NCI-H460 (cell line): ENCODE measurements around the gene TFEB. TPM values are rescaled to one million over a fixed set of nuclear protein-coding genes. Genes with fewer than 3 reads are reported as not detected.
A peak's percentile ranks its signal among the peaks of the same experiment; 100 is the strongest.

Experiments
- DNase-seq: peaks from one replicate; pipeline ENCODE4 v3.0.0-alpha.2; 2016; ENCODE audit warnings: low read depth; ENCODE audit errors: extremely low read depth
- polyA plus RNA-seq: library from polyadenylated mRNA; depleted of rRNA; stranded (reverse); fragments of >200 nt; gene quantifications from 2 replicates; pipeline ENCODE4 v1.2.3, GENCODE V29; 2014; cell fraction: nucleus; rRNA removed
- total RNA-seq: library from RNA; depleted of rRNA; stranded (reverse); fragments of >200 nt; shearing (Covaris generic); gene quantifications from 2 replicates; pipeline ENCODE4 v1.2.3, GENCODE V29; 2014; rRNA removed

TFEB gene
- total RNA-seq: 3.1 and 4.6 TPM in 2 replicates
- 6.2 and 8.2 TPM in 2 replicates for polyA plus RNA-seq

DNA sequence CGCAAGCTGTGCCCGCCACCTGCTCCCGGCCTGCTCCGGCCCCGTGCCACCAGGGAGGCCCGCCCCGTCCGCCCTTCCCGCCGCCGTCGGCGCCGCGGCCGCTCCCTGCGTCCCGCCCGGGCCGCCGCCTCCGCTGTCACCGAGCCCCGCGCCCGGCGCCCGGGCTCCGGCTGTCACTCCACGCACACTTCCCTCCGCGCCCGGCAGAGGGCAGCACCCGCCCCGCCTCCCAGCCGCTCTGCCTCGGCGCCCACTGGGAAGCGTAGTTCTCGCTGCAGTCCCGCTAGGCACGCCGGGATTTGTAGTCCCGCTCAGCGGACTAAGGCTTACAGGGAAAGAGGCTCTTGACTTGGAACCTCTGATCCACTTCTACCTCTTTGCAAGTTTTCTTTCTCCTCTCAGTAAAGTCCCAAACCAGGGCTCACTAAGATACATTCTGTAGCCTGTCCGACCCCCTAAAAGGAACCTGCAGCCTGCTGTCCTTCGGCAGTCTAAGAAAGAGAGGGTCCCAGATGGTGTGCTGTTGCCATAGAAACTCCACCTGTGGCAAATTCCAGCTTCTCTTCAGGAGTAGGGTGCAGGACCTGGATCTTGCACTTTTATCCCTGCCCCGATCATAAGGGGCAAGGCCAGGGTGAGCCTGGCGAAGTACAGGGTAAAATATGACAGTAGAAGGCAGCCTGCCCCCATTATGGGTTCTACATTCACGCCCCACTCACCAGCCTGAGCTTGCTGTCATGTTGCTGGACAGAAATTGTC, at the start of gene TFEB:
TSS of gene TFEB (minus strand) at position 182 of the 759 bp plus-strand sequence. CDS start 44,395 bp downstream, outside the sequence.
- peak; percentile 81 for DNase-seq

DNA sequence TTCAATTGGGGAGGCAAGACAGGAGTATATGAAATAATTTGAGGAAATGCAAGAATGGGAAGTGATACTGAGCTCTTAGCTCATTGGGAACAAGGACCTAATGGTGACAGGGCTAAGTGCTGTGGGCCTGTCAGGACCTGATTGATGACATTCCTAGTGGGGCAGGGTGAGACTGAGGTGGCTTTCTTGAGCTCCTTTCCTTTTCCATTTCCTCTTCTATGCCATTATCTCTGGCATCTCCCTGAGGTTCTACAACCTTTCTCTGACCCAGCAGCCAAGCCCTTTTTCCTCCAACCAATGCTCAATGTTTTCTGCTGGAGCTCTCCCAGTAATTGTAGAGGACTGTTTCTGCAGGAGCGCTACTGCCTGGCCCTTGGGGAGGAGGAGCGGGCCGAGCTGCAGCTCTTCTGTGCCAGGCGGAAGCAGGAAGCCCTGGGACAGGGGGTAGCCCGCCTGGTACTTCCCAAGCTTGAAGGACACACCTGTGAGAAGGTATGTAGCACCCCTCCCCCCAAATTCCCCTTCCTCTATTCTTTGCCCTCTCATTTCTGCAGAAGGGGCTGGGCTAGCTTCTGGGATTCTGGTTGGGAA, 49.3 kb upstream of the TFEB start:
- no peak for DNase-seq

DNA sequence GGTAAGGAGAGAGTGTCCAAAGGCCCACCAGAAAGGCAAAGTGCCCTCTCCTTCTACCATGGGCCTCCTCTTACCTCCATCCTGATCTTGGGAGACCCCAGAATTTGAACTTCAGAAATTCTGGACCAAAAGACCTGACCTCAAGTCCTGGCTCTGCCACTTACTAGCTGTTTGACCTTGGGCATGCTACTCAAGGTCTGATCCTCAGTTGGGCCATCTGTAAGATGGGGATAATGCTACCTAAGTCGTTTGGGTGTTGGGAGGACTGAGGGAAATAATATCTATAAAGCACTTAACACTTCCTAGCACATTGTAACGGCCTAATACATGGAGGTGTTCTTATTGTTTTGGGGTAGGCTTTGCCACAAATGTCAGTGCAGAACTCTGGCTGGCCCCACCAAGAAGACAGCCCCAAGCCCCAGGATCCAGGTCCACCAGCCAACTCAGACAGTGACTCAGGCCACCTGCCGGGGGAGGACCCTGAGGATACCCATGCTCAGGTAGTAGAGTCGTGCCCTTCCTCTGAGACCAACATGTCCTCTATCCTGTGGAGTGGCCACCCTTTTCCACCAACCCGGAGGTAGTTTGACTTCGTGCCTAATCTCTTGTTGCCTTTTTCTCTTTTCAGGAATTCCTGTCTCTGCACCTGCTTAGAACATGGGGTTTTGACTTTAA, 47.8 kb upstream of the TFEB start:
- DNase-seq: no peak

DNA sequence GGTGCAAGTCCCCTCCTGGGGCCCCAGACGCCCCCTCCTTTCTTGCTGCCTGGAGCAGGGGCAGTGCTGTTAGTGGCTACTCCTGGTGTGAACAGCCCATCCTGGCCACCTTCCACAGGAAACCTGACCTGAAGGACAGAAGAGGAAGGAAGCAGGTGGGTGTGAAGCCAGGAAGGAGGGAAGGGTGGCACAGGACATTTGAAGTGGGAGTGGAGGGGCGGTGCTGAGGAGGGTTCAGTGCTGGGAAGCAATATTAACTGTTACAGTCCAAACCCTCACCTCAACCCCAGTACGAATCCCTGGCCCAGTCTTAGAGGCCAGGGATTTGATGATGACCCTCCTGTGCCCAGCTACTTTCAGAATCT, 45.9 kb upstream of the TFEB start:
- no peak for DNase-seq

- no peak for DNase-seq
Measured at GRCh38 chr6:41780551-41781365, 45.4 kb upstream of the TFEB start, which contains the start of gene PRICKLE4. PRICKLE4 (plus strand) TSS chr6:41780782; CDS start chr6:41783474, 2,692 bp downstream.

GRCh38 chr6:41779788-41780550, 44.6 kb upstream of the TFEB start, which contains the start of gene FRS3:
FRS3 (minus strand) TSS chr6:41779900; CDS start chr6:41776987, 2,913 bp downstream.
- DNase-seq: peak; percentile 89

DNA sequence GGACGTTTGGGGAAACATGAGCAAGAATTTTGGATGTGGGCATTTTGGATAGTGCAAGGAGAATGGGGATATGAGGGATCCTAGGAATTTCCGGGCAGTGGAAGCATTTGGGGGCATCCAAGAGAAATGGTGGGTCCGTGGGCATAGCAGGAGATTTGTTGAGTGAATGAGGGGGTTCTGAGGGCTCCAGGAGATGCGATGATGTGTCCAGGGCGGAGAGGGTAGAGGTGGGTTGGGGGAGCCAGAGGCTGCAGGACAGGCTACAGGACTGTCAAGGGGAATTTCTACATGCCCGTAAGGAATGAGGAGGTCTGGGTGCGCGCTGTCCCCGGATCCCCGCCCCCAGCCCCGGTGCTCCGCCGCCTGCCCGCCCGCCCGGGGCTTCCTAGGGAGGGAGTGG, 43.9 kb upstream of the TFEB start:
- DNase-seq: no peak

DNA sequence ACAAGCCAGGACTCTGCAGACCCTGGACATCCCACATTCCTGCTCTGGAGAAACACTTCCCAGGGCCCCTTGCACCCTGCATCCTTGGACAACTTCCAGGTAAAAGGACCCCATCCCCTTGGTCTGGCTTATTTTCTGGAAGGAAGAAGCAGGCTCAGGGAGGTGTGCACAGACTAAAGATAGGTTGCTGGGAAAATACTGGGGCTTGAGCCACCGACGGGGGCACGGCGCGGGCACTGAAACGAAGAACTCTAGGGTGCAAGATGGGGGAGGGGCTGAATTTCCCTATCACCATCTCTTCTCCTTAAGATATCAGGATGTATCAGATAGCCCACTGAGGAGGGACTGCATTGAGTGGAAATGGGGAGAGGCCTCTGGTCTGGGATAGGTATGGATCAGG, 43.5 kb upstream of the TFEB start:
- DNase-seq: no peak

- DNase-seq: no peak
Measured at GRCh38 chr6:41777551-41778285, 42.3 kb upstream of the TFEB start.

DNA sequence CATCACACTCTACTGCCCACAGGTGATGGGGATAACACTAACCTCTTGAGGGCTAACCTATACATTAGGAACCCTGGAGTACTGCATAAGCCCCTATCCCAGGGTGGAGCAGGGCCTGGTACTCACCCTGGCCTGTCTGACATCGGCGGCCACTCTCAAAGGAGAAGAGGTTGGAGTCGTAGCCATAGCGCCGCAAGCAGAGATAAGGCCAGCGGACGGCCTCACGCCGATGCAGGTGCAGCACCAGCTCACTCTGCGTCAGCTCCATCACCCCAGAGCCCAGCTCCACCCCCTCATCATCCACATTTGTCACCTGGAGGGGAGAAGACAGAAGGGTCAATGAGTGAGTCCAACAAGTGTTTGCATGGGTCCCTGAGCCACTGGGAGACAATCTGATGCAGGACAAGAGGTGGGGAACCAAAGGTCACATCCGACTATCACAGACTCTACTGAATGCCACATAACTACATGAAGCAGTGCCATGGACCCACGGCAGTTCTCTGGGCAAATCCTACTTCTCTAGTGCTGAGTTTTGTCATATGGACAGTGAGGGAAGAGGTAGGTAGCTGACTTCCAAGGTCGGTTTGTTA, 40.0 kb upstream of the TFEB start:
- no peak for DNase-seq

GRCh38 chr6:41774841-41775240, 39.4 kb upstream of the TFEB start:
- DNase-seq: no peak

GRCh38 chr6:41771058-41771983, 35.9 kb upstream of the TFEB start:
- DNase-seq: no peak

GRCh38 chr6:41770381-41771057, 35.1 kb upstream of the TFEB start:
- DNase-seq: no peak

GRCh38 chr6:41769376-41769775, 34.0 kb upstream of the TFEB start:
- no peak for DNase-seq

DNA sequence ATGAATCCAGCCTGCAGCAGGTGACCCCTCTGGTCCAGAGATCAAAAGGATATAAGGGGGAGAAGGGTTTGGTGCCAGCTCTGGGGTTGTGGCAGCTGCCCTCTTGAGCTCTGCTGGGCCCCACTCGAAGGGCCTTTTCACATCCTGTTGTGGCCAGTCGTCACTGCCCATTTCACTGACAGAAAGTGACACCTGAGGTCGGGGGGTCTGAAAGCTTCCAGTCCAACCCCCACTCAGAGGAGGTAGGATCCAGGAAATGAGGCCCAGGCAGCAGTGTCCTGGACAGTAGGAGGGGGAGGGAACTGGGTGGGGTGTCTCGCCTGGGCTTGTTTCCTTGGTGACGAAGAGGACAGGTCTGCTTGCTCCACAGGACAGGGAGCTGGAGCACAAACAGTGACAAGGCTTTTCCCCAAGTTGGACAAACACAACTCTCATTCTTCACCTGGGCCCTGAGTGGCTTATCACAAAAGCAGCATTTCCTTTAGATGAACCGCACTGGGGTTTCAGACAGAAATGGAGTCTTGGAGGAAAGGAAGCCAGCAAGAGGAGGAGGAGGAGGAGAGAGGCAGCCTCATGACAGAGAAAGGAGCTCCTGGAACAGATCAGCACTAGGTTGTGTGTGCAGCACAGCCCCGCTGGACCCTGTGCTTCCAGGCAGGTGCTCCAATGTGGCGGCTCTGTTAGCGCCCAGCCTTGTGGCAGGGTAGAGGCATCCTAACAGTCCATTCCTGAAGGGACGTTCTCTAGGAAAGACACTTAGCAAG, 33.3 kb upstream of the TFEB start:
- no peak for DNase-seq

DNA sequence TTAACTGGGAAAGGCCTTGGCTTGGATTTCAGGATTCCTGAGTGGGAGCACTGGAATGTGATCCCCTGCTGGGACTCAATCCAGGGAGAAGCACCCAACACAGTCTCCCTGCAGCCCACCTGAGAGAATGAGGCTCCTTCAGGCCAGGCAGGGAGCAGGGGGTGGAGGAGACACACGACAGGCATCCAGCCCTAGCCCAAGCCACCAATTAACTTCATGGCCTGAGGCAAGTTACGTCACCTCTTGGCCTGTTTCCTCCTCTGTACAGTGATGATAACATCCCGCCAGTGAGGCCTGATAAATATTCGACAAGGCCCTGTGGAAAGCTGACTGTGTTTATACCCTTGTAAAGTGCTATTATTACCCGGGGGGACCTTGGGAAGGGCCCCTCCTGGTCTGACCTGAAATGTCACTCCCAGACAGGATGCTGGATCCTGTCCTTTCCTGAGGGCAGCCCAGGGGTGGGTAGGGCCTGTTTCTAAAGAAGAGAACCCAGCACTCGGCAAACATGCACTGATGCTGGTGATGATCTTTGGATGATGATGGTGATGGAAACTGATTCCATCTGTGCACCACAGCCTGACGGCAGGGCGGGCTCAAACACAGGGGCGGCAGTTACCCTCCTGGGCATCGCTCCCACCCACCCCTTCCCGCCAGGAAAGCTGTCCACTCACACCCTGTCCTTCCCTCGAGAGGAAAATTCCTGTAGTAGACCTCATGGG, 31.9 kb upstream of the TFEB start:
- peak; percentile 42 for DNase-seq
